ENCODE data around the gene DFFA. TPM values are rescaled to one million over a fixed set of nuclear protein-coding genes. Genes with fewer than 3 reads are reported as not detected.
A peak's percentile ranks its signal among the peaks of the same experiment; 100 is the strongest.
"Not testable (repeated sequence)": the region's sequence is repeated elsewhere in the genome, so short reads cannot be mapped to it uniquely, and the experiment has no call there.

DFFA gene
- total and polyA plus RNA-seq, 8 donors: 37.6 to 45.6 (median 42.3) TPM

DNA sequence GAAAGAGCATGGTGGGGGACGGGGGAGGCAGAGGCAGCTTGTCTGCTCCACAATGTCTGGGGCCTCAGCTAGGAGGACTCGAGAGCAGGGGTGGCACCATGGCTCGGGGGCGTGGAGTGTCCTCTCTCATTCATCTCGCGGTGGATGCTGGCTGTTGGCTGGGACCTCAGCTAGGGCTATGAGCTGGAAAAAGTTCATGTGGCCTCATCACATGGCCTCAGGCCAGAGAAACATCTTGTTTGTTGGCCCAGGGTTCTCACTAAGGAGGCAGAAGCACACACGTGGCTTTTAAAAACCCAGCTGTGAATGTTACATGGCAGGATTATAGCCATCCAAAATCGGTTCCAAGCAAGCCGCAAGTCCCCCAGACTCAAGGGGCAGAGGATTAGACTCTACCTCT lies 48.3 kb downstream of the DFFA start:
- no peaks in the 10 kb centered on the region for H3K27me3 ChIP-seq
- H3K4me3 ChIP-seq: no peak overlapping the region
- ATAC-seq (no peak), DNase-seq (peak in 2 of 4 donors; percentile 24 to 72)
- H3K36me3 ChIP-seq: peaks cover 0 to 29% of the 10 kb centered on the region in 2 donors
- TF ChIP-seq, protein P1, sequence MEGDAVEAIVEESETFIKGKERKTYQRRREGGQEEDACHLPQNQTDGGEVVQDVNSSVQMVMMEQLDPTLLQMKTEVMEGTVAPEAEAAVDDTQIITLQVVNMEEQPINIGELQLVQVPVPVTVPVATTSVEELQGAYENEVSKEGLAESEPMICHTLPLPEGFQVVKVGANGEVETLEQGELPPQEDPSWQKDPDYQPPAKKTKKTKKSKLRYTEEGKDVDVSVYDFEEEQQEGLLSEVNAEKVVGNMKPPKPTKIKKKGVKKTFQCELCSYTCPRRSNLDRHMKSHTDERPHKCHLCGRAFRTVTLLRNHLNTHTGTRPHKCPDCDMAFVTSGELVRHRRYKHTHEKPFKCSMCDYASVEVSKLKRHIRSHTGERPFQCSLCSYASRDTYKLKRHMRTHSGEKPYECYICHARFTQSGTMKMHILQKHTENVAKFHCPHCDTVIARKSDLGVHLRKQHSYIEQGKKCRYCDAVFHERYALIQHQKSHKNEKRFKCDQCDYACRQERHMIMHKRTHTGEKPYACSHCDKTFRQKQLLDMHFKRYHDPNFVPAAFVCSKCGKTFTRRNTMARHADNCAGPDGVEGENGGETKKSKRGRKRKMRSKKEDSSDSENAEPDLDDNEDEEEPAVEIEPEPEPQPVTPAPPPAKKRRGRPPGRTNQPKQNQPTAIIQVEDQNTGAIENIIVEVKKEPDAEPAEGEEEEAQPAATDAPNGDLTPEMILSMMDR (IDR thresholded peaks at IDR 0.05): no peak
- intact Hi-C loops (cut with DNase I): loop anchor here in 1 of 2 donors (5.0 kb wide), 1 partner anchor 47 kb away; no protein-coding TSS in a partner anchor
- H3K4me1 ChIP-seq: no peaks in the 10 kb centered on the region
- no peaks in the 10 kb centered on the region for H3K9me3 ChIP-seq
- no peak overlapping the region for H3K27ac ChIP-seq

DNA sequence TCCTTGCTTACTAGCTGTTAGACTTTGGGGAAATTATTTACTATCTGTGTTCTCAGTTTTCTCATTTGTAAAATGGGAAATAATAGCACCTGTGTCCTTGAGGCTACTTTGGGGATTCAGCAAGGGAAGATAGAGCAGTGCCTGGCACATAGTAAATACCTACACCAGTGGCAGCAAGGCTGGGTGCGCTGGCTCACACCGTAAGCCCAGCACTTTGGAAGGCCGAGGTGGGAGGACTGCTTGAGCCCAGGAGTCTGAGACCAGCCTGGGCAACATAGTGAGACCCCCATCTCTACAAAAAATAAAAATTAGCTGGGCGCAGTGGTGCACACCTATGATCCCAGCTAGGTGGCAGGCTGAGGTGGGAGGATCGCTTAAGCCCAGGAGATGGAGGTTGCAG lies 50.7 kb downstream of the DFFA start:
- H3K27me3 ChIP-seq: no peaks in the 10 kb centered on the region
- intact Hi-C loops (cut with DNase I): loop anchor here in 1 of 2 donors (5.0 kb wide), 1 partner anchor 44 kb away; no protein-coding TSS in a partner anchor
- no peak overlapping the region for H3K4me3 ChIP-seq
- no peaks in the 10 kb centered on the region for H3K9me3 ChIP-seq
- no peaks in the 10 kb centered on the region for H3K4me1 ChIP-seq
- peak overlapping the region in 1 of 2 donors; percentile 37 for H3K27ac ChIP-seq
- no peak for DNase-seq
- no peak for ATAC-seq
- peaks cover 0 to 53% of the 10 kb centered on the region in 2 donors for H3K36me3 ChIP-seq
- TF ChIP-seq, protein P1 (IDR thresholded peaks at IDR 0.05): no peak

DNA sequence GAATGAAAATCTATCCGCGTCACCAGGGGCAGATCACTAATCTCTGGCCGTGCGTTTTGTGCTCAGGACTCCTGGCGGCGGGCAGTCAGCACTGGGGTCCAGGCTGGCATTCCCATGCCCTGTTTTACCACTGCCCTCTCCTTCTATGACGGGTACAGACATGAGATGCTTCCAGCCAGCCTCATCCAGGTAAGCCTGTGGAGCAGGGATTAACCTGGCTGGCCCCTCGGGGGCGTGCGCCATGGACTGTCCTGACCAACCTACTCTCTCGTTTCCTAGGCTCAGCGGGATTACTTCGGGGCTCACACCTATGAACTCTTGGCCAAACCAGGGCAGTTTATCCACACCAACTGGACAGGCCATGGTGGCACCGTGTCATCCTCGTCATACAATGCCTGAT lies 53.0 kb downstream of the DFFA start:
- TF ChIP-seq, protein P1 (IDR thresholded peaks at IDR 0.05): no peak
- Histone ChIP-seq H3K4me3 (no peak overlapping the region), H3K27me3 (no peaks in the 10 kb centered on the region), H3K27ac (peak overlapping the region in 1 of 2 donors; percentile 7), H3K4me1 (peaks cover 0 to 14% of the 10 kb centered on the region in 2 donors), H3K36me3 (peaks cover 0 to 75% of the 10 kb centered on the region in 2 donors), H3K9me3 (no peaks in the 10 kb centered on the region)
- DNase-seq (no peak), ATAC-seq (no peak)
- intact Hi-C loops (cut with DNase I): no loop called here

DNA sequence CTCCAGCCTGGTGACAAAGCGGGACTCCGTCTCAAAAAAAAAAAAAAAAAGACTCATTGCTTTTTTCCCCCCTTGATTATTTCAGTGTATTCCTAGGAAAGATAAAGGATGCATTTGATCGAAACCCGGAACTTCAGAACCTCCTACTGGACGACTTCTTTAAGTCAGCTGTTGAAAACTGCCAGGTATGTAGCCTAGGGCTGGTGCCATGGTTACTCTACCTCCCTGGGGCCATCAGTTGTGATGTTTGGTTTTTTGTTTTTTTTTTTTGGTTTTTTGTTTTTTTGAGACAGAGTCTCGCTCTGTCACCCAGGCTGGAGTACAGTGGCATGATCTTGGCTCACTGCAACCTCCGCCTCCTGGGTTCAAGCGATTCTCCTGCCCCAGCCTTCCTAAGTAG lies 53.6 kb downstream of the DFFA start:
- intact Hi-C loops (cut with DNase I); H3K4me3 ChIP-seq; H3K27me3 ChIP-seq; H3K27ac ChIP-seq; H3K9me3 ChIP-seq; ATAC-seq; DNase-seq: not testable (repeated sequence)
- H3K4me1 ChIP-seq: peaks cover 0 to 20% of the 10 kb centered on the region in 2 donors
- peaks cover 0 to 81% of the 10 kb centered on the region in 2 donors for H3K36me3 ChIP-seq

DNA sequence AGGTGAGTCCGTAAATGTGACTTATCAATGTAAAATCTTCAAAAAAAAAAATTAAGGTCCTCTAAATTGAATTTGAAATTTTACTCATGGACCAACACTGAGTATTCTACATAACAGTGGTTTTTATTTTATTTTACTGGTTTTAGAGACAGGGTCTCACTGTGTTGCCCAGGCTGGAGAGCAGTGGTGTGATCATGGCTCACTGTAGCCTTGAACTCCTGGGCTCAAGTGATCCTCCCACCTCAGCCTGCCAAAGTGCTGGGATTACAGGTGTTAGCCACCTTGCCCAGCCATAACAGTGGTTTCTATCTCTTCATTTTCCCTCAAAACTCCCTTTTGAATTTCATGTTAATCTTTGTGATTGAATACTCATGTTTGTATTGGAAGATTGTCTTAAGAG lies 56.4 kb downstream of the DFFA start:
- H3K27me3 ChIP-seq; DNase-seq; intact Hi-C loops (cut with DNase I); ATAC-seq; H3K9me3 ChIP-seq; H3K4me3 ChIP-seq: not testable (repeated sequence)
- Histone ChIP-seq H3K4me1 (peaks cover 0 to 30% of the 10 kb centered on the region in 2 donors), H3K27ac (peak overlapping the region in 1 of 2 donors; percentile 82), H3K36me3 (peaks cover 0 to 99% of the 10 kb centered on the region in 2 donors)

DNA sequence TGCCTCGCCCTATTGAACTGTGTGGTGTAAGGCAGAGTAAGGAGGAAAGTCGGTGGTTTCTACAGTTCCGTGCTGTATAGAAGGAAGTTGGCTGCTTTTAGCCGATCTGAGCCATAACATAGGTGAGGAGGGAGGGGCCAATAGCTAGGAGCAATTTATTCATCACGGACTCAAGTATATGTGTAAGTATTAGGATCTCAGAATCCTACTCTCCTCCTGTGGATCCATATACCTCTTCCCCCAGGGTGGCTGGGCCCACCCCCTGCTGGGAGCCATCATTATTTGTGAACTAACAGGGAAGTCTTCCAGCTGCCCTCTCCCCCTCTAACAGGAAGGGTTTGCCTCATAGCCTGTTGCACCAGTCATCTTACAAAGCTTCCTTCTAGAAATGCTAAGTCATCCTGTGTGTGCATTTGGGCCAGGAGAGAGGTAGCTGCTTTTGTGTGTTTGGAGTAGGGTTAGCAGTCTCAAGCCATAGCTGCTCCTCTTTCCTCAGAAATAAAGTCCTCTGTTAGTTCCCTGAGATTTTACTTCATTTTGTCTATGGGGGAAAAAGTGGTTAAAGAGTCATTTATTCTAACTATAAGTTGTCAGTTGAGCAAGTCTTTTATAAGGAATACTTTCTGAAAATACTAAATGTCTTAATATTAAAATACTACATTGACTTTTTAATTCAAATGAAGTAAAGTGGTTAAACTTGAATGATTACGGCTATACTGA lies 57.0 kb downstream of the DFFA start:
- Histone ChIP-seq H3K4me1 (peaks cover 0 to 30% of the 10 kb centered on the region in 2 donors), H3K4me3 (peak overlapping the region in 1 of 2 donors; percentile 12), H3K27ac (peak overlapping the region; percentile 22 to 82), H3K9me3 (no peaks in the 10 kb centered on the region), H3K36me3 (peaks cover 0 to 99% of the 10 kb centered on the region in 2 donors), H3K27me3 (no peaks in the 10 kb centered on the region)
- ATAC-seq (peak; percentile 83), DNase-seq (peak in 1 of 4 donors; percentile 43)
- intact Hi-C loops (cut with DNase I): no loop called here
- TF ChIP-seq, protein P1 (IDR thresholded peaks at IDR 0.05): no peak
